Spinal cord (tissue), 10 donors: Measurements from ENCODE around the gene GID8. TPM values are rescaled to one million over a fixed set of nuclear protein-coding genes. Genes with fewer than 3 reads are reported as not detected.

Source experiments
- DNase-seq, 6 donors: peaks; one replicate each; pipeline versions ENCODE4 v3.0.0 to v3.0.0-alpha.2; 2013 to 2015; ENCODE audit warnings: low spot score in 6 of 6, low read depth in 4 of 6
- H3K27ac ChIP-seq: one replicate; pipeline ENCODE4 v1.5.1; 2013; ENCODE audit warnings: low read depth, low read length, control low read depth
- H3K27me3 ChIP-seq: one replicate; pipeline ENCODE4 v1.6.1; 2013; ENCODE audit warnings: low read length; ENCODE audit not compliant: control insufficient read depth, insufficient read depth
- H3K36me3 ChIP-seq: one replicate; pipeline ENCODE4 v1.6.1; 2013; ENCODE audit warnings: low read length; ENCODE audit not compliant: control insufficient read depth, insufficient read depth
- H3K4me1 ChIP-seq: one replicate; pipeline ENCODE4 v1.6.1; 2013; ENCODE audit warnings: low read length; ENCODE audit not compliant: control insufficient read depth, insufficient read depth
- H3K4me3 ChIP-seq: one replicate; pipeline ENCODE4 v1.5.1; 2013; ENCODE audit warnings: low read depth, low read length, control low read depth
- H3K9me3 ChIP-seq: one replicate; pipeline ENCODE4 v1.6.1; 2013; ENCODE audit warnings: low read length; ENCODE audit not compliant: control insufficient read depth, insufficient read depth
- WGBS: methylation state at CpG from one replicate; pipeline ENCODE4 v1.1.5; 2013; ENCODE audit warnings: missing lambda C conversion rate; ENCODE audit not compliant: insufficient coverage; 5-methylcytosine and 5-hydroxymethylcytosine counted together
- polyA plus RNA-seq, 2 donors: library from polyadenylated mRNA; unstranded; fragments of 120-200 nt; gene quantifications; one replicate each; pipeline ENCODE4 v1.2.1, GENCODE V29; 2013; ENCODE audit not compliant: insufficient read length in 2 of 2
- total RNA-seq, 2 donors: library from RNA; depleted of rRNA in 1 of 2; stranded (reverse); fragments of 120-200 nt in 1 of 2; fragments of >200 nt in 1 of 2; gene quantifications; one replicate each; pipeline versions ENCODE4 v1.2.3 to v1.2.4, GENCODE V29; 2013 to 2014
- donor health status: healthy.

The GID8 gene
- total and polyA plus RNA-seq, 4 donors = 32.7 to 46.0 (median 39.1) TPM

DNA sequence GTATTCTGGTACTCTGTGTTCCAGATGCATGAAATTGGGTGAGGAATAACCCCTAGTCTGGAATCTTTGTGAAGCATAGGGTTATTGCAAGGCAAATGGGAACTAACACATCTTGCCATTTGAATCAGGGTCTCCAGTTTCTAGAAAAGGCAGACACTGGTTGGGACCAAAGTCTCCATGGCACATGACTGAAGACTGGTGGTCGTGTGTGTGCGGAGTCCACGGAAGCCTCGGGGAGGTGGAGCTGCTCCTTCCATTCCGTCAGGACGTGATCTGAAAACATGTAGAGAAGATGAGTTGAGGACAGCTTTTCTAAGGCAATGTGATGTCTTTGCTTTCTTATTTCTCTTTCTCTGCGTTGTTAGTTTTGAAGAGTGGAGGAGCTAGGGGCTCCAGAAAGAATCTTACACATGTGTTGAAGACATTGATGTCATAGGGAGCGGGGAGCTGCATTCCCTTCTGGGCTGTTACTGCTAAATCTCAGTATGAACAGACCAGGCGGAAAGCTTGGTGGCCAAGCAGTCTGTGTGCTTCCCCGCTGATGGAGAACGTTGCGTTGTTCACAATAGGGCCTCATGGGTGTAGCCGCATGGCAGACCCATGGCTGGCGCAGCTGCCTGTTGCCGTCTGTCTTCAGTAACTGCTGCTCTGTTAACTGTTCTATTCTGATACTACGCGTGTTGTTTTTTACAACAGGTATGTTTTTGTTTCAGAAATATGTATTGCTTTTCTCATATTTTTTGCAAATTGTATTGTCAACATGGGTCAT lies 9.8 kb downstream of the GID8 start:
- H3K4me1 ChIP-seq = peaks cover 5% of the 10 kb centered on the region
- 87% methylated on average over 13 of the region's 17 CpGs for WGBS
- H3K27ac ChIP-seq = no peak overlapping the region

DNA sequence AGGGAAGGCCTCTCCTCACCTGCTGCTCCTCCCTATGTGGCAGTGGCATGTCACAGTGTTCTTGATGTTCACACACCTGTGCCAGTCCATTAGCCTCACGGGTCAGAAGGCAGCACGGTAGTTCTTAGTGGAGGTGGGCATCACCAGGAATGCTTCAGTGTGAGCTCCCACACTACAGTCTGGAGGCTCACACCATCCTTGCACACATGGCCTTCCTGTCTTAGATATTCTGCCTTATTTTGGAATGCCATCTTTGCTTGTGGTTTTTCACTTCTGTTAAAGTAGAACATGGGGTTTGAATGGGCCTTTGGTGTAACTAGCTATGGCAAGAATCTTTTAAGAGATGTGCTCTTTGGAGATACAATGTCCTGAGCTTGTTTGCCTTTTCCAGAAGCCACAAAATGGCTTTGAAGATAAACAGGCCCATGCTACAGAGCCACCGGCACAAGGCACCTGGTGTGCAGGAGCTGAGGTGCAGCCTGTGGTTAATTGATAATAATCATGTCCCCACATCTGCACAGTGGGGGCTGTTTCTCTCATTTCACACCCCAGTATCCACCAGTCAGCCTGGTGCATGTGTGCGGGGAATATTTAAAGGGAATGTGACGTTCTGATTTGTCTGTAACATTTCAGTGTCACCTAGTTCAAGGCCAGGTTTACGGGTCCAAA lies 11.3 kb downstream of the GID8 start:
- Histone ChIP-seq H3K4me3 (no peak overlapping the region), H3K4me1 (peaks cover 20% of the 10 kb centered on the region), H3K27me3 (no peaks in the 10 kb centered on the region), H3K27ac (no peak overlapping the region), H3K36me3 (peaks cover 72% of the 10 kb centered on the region), H3K9me3 (no peaks in the 10 kb centered on the region)
- WGBS = 80% methylated on average over 1 of the region's 6 CpGs
- no peak for DNase-seq

More for the DNA sequence above, 9.8 kb downstream of the GID8 start:
- H3K27me3 ChIP-seq = no peaks in the 10 kb centered on the region
- peaks cover 83% of the 10 kb centered on the region for H3K36me3 ChIP-seq
- H3K9me3 ChIP-seq = no peaks in the 10 kb centered on the region
- DNase-seq = no peak
- no peak overlapping the region for H3K4me3 ChIP-seq

DNA sequence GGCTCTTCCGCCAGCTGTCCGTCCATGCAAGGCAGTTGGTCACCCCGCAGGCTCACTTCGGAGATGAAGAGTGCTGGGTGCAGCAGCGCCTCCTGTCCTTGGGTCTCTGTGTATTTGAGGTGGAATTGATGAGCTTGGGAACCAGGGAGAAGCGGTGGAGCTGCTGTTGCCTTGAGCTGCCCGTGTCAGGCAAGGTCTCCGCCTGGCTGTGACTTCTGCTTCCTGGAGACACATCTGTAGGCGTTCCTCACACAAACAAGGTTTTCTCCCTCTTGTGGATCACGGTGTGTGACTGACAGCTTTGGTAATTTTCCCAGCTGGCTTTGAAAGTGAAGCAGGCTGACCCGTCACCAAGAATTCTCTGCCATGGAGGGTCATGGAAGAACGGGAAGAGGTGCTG lies 12.0 kb downstream of the GID8 start:
- Histone ChIP-seq H3K4me3 (no peak overlapping the region), H3K4me1 (peaks cover 25% of the 10 kb centered on the region), H3K27me3 (no peaks in the 10 kb centered on the region), H3K27ac (no peak overlapping the region), H3K9me3 (no peaks in the 10 kb centered on the region), H3K36me3 (peaks cover 65% of the 10 kb centered on the region)
- 88% methylated on average over 9 of the region's 12 CpGs for WGBS
- no peak for DNase-seq

DNA sequence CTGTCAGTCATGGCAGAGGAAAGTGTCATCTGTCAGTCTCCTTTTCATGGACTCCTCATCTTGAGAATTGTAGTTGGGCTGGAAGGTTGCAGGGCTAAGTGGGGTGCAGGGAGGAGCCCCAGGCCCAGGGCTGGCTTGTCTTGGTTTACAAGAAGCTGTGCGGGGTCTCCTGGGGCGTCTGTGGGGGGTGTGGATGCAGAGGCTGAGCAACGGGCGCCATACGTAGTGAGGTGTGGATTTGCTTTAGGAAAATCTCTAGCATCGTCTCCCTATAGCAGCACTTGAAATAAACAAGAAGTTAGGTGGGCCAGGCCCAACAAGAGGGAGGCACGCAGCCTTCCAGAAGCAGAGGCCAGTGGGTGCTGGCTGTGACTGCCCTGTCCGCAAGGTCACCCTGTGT lies 12.8 kb downstream of the GID8 start:
- H3K36me3 ChIP-seq = peaks cover 57% of the 10 kb centered on the region
- no peak for DNase-seq
- peaks cover 25% of the 10 kb centered on the region for H3K4me1 ChIP-seq
- H3K27me3 ChIP-seq = no peaks in the 10 kb centered on the region
- H3K9me3 ChIP-seq = no peaks in the 10 kb centered on the region
- H3K4me3 ChIP-seq = no peak overlapping the region
- 92% methylated on average over 7 of the region's 8 CpGs for WGBS
- H3K27ac ChIP-seq = no peak overlapping the region

DNA sequence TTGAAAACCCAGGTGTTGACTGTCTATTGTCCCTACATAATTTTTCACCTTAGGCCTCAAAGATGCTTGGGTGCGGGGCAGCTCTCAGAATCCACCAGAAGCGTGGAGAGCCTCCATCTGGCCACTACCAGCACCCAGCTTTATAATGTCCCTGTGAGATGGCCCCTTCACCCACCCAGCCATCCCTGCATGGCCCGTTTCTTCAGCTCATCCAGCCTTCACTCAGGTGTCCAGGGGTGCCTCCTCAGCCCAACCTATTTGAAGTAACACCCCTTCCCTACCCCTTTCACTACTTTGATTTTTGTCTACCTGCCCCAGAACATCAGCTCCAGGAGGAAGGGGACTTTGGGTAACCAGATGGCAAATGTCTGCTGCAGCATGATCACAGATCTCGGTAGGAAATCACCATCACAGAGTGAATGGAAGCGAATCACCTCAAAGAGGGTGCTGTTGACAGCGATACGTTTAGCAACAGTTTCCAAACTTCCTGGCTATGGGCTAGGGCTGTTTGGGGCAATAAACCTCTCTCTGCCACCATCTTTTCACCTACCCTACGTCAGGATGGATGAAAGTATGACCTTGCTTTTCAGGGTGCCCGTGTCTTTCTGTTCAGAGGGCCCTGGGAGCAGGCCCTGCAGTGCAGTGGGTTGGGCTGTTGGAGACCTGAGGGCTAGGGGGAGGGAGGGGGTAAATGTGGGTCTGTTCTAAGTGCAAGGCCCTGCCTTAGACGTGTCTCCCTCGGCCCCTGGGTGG lies 13.4 kb downstream of the GID8 start:
- no peak overlapping the region for H3K27ac ChIP-seq
- WGBS = 87% methylated on average over 10 of the region's 11 CpGs
- peaks cover 25% of the 10 kb centered on the region for H3K4me1 ChIP-seq
- H3K9me3 ChIP-seq = no peaks in the 10 kb centered on the region
- H3K27me3 ChIP-seq = no peaks in the 10 kb centered on the region
- peaks cover 51% of the 10 kb centered on the region for H3K36me3 ChIP-seq
- DNase-seq = no peak
- no peak overlapping the region for H3K4me3 ChIP-seq

DNA sequence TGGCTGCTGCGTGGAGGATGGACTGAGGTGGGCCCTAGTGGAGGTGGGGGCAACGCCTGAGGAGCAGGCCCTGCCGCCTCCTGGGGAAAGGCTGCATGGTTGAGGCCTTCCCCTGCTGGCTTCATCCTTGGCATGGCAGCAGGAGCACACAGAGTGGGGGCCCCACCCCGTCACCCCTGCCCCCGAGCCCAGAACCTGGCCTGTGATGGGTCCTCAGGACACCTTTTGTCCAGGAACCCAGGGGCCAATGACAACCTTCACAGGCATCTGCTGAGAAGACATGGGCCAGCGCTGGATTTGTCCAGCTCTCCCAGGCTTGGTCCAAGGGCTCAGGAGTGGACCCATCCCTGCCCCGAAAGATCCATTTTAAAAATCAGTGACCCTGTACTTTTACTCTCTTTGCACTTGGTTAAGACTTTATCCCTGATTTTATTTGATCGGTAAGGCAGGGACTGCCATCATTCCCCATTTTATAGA lies 14.0 kb downstream of the GID8 start:
- no peaks in the 10 kb centered on the region for H3K9me3 ChIP-seq
- H3K27ac ChIP-seq = no peak overlapping the region
- WGBS = 90% methylated on average over 8 of the region's 8 CpGs
- DNase-seq = no peak
- peaks cover 47% of the 10 kb centered on the region for H3K36me3 ChIP-seq
- H3K4me3 ChIP-seq = no peak overlapping the region
- no peaks in the 10 kb centered on the region for H3K27me3 ChIP-seq
- peaks cover 25% of the 10 kb centered on the region for H3K4me1 ChIP-seq

DNA sequence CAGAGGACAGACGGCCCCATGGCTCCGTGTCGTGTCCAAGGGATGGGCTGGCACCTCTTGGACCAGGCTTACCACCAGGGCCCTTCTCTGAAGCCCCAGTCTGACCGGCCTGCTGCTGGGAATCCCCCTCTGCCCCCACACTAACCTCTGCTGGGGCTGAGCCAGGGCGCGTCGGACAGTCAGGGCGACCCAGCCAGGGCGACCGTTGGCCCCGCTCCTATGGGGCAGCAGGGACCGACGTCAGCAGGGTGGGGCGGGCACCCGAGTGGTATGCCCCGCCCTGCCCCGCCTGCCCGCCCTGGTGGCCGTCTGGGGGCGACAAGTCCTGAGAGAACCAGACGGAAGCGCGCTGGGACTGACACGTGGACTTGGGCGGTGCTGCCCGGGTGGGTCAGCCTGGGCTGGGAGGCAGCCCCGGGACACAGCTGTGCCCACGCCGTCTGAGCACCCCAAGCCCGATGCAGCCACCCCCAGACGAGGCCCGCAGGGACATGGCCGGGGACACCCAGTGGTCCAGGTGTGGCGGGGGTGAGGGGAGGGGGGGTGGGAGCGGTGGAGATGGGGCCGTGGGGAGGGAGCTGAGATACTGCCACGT lies 14.5 kb downstream of the GID8 start, which contains the start of gene SLC17A9:
Gene SLC17A9 (plus strand): TSS at position 337 of the 595 bp plus-strand sequence. CDS start 122 bp downstream, at position 459.
- no peak for DNase-seq
- Histone ChIP-seq H3K27me3 (no peaks in the 10 kb centered on the region), H3K9me3 (no peaks in the 10 kb centered on the region), H3K27ac (peak within 1 kb of the TSS; percentile 75), H3K36me3 (peaks cover 44% of the 10 kb centered on the region), H3K4me3 (no peak within 1 kb of the TSS), H3K4me1 (peaks cover 25% of the 10 kb centered on the region)
- 13% methylated on average over 27 of the region's 37 CpGs for whole genome bisulfite sequencing

DNA sequence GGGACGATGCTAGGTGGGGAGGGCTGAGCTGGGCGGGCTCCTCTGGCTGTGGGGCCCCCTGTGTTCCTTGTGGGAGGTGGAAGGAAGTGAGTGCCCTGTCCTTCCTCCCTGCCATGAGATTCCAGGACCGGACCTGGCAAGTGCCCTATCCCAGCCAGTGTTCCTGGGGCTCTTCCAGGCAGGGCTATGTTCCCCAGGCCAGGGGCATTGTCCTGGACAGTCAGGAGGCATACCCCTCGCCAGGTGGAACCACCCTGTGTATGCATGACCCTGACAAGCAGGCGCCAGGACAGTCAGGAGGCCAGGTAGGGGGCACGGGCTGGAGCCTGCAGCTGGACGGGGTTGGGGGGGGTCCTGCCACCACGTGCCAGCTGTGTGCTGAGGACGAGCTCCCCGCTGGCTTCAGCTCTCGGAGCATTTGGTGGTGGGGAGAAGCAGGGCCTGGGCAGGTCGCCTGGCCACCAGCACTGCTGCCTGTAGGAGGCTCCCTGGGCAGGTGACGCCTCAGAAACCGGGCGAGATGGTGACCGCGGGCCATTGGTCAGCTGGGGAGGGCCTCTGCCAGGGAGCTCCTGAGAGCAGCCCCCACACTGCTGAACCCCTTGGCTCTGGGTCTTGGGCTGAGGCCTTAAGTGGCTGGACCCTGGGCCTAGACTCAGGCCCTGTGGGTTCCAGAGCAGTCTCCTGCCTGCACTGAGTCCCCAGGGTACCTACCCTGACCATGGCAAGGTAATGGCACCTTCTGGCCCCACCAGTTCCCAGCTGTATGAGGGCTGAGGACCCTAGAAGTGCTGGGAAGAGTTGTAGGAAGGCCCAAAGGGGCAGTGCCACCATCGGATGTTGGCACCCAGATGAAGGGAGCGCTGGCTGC lies 15.3 kb downstream of the GID8 start:
- Histone ChIP-seq H3K27me3 (no peaks in the 10 kb centered on the region), H3K27ac (peak overlapping the region; percentile 75), H3K4me1 (peaks cover 25% of the 10 kb centered on the region), H3K9me3 (no peaks in the 10 kb centered on the region), H3K36me3 (peaks cover 38% of the 10 kb centered on the region), H3K4me3 (no peak overlapping the region)
- 75% methylated on average over 19 of the region's 19 CpGs for WGBS
- DNase-seq = no peak
